A172 (cell line): ENCODE data around the gene ACTN2. TPM values are rescaled to one million over a fixed set of nuclear protein-coding genes. Genes with fewer than 3 reads are reported as not detected.

Source experiments
- DNase-seq: peaks from one replicate; pipeline ENCODE4 v3.0.0-alpha.2; 2015; ENCODE audit warnings: low spot score
- total RNA-seq: library from RNA; depleted of rRNA; stranded (reverse); fragments of >200 nt; shearing (Covaris generic); gene quantifications from 2 replicates; pipeline ENCODE4 v1.2.3, GENCODE V29; 2014

ACTN2 gene
- total RNA-seq, 1 experiment from 2014 or later: not detected

GRCh38 chr1:236691348-236691747 lies 5.0 kb downstream of the ACTN2 start:
- DNase-seq: no peak

GRCh38 chr1:236692128-236692527 lies 5.8 kb downstream of the ACTN2 start:
- DNase-seq: no peak

- DNase-seq: no peak
These were observed 6.4 kb downstream of the ACTN2 start for GRCh38 chr1:236692742-236693141.

- no peak for DNase-seq
These were observed 13.1 kb downstream of the ACTN2 start for GRCh38 chr1:236699366-236699765.

GRCh38 chr1:236700903-236701302 lies 14.6 kb downstream of the ACTN2 start:
- no peak for DNase-seq

GRCh38 chr1:236701782-236702181 lies 15.5 kb downstream of the ACTN2 start:
- DNase-seq: no peak

- no peak for DNase-seq
These were observed 16.6 kb downstream of the ACTN2 start for GRCh38 chr1:236702791-236703394.

- no peak for DNase-seq
These were observed 19.5 kb downstream of the ACTN2 start for GRCh38 chr1:236705771-236706170.

GRCh38 chr1:236706183-236706582 lies 19.9 kb downstream of the ACTN2 start:
- no peak for DNase-seq

- no peak for DNase-seq
These were observed 24.1 kb downstream of the ACTN2 start for GRCh38 chr1:236710328-236710892.

GRCh38 chr1:236716160-236716559 lies 29.9 kb downstream of the ACTN2 start:
- no peak for DNase-seq

GRCh38 chr1:236717811-236718210 lies 31.5 kb downstream of the ACTN2 start:
- no peak for DNase-seq

- DNase-seq: no peak
These were observed 32.0 kb downstream of the ACTN2 start for GRCh38 chr1:236718328-236718727.

- no peak for DNase-seq
These were observed 33.9 kb downstream of the ACTN2 start for GRCh38 chr1:236720206-236720605.

- no peak for DNase-seq
These were observed 34.3 kb downstream of the ACTN2 start for GRCh38 chr1:236720611-236721010.

GRCh38 chr1:236724049-236724448 lies 37.8 kb downstream of the ACTN2 start:
- DNase-seq: no peak

- no peak for DNase-seq
These were observed 38.2 kb downstream of the ACTN2 start for GRCh38 chr1:236724506-236724905.

GRCh38 chr1:236725668-236726067 lies 39.4 kb downstream of the ACTN2 start:
- no peak for DNase-seq

- DNase-seq: no peak
These were observed 41.2 kb downstream of the ACTN2 start for GRCh38 chr1:236727521-236727920.

GRCh38 chr1:236728752-236729151 lies 42.5 kb downstream of the ACTN2 start:
- no peak for DNase-seq

GRCh38 chr1:236733653-236734052 lies 47.4 kb downstream of the ACTN2 start:
- peak; percentile 19 for DNase-seq

- peak; percentile 61 for DNase-seq
These were observed 48.0 kb downstream of the ACTN2 start for GRCh38 chr1:236734141-236734765.

GRCh38 chr1:236736761-236737160 lies 50.5 kb downstream of the ACTN2 start:
- no peak for DNase-seq
